Measurements from ENCODE around the gene CADPS2. TPM values are rescaled to one million over a fixed set of nuclear protein-coding genes. Genes with fewer than 3 reads are reported as not detected.

CADPS2 gene
- total RNA-seq, 1 donor from 2014 or later = 6.4 TPM

GRCh38 chr7:122577449-122578003 is 308.7 kb downstream of the CADPS2 start:
- TF ChIP-seq EZH2 (IDR thresholded peaks at IDR 0.05; ENCODE audit: insufficient read depth, low read length) = no peak
- TF ChIP-seq, protein P1, sequence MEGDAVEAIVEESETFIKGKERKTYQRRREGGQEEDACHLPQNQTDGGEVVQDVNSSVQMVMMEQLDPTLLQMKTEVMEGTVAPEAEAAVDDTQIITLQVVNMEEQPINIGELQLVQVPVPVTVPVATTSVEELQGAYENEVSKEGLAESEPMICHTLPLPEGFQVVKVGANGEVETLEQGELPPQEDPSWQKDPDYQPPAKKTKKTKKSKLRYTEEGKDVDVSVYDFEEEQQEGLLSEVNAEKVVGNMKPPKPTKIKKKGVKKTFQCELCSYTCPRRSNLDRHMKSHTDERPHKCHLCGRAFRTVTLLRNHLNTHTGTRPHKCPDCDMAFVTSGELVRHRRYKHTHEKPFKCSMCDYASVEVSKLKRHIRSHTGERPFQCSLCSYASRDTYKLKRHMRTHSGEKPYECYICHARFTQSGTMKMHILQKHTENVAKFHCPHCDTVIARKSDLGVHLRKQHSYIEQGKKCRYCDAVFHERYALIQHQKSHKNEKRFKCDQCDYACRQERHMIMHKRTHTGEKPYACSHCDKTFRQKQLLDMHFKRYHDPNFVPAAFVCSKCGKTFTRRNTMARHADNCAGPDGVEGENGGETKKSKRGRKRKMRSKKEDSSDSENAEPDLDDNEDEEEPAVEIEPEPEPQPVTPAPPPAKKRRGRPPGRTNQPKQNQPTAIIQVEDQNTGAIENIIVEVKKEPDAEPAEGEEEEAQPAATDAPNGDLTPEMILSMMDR (IDR thresholded peaks at IDR 0.05; ENCODE audit: insufficient read depth, low read depth, low read length) = no peak
- Mint-ChIP-seq H3K4me3 (ENCODE audit: unreplicated experiment) (no peak overlapping the region), H3K9me3 (ENCODE audit: unreplicated experiment) (no peaks in the 10 kb centered on the region), H3K36me3 (ENCODE audit: low read depth, unreplicated experiment) (no peaks in the 10 kb centered on the region), H3K27me3 (ENCODE audit: low read depth, unreplicated experiment) (no peaks in the 10 kb centered on the region), H3K4me1 (ENCODE audit: low read depth, unreplicated experiment) (no peaks in the 10 kb centered on the region), H3K27ac (ENCODE audit: unreplicated experiment) (no peak overlapping the region)
- no peak overlapping the region for H2AFZ ChIP-seq (ENCODE audit: low read depth, low read length)
- H3K27me3 ChIP-seq (ENCODE audit: insufficient read depth, low read length) = no peaks in the 10 kb centered on the region
- no peak overlapping the region for H3K27ac ChIP-seq (ENCODE audit: low read depth, low read length)
- H3K4me1 ChIP-seq (ENCODE audit: insufficient read depth, low read length) = no peaks in the 10 kb centered on the region
- DNase-seq (ENCODE audit: low read depth) (no peak), FAIRE-seq (no peak)
- H3K9me3 ChIP-seq (ENCODE audit: insufficient read depth, low read depth, low read length) = no peaks in the 10 kb centered on the region
- H3K4me2 ChIP-seq (ENCODE audit: low read length) = no peak overlapping the region
- H3K9ac ChIP-seq (ENCODE audit: low read length) = no peak overlapping the region
- no peak overlapping the region for H3K4me3 ChIP-seq (ENCODE audit: insufficient read depth, low read depth, low read length)
- no peaks in the 10 kb centered on the region for H3K79me2 ChIP-seq (ENCODE audit: insufficient read depth, low read length)
- no peaks in the 10 kb centered on the region for H3K36me3 ChIP-seq (ENCODE audit: insufficient read depth, low read length)
- no peaks in the 10 kb centered on the region for H4K20me1 ChIP-seq (ENCODE audit: insufficient read depth, low read length)

DNA sequence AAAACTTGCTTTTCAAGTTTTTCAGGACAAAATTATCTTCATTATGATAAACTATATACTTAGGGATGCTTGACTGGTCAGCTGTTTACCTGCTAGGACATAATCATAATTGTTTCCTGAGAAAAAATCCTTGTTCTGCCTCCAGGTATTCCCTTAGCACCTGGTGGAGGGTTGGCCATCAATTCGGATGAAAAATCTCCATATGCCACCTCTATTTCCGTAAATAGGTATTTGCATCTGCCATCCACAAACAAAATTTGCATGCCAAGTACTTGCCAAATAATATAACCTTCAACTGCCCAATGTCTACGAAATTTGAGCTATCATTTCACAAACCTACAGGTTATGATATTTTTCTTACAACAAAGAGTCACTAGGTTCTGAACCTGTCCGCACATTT is 313.6 kb downstream of the CADPS2 start:
- Histone ChIP-seq H3K79me2 (ENCODE audit: insufficient read depth, low read length) (no peaks in the 10 kb centered on the region), H3K27me3 (ENCODE audit: insufficient read depth, low read length) (no peaks in the 10 kb centered on the region), H4K20me1 (ENCODE audit: insufficient read depth, low read length) (no peaks in the 10 kb centered on the region), H3K27ac (ENCODE audit: low read depth, low read length) (no peak overlapping the region), H3K4me3 (ENCODE audit: insufficient read depth, low read depth, low read length) (no peak overlapping the region), H3K4me1 (ENCODE audit: insufficient read depth, low read length) (no peaks in the 10 kb centered on the region), H2AFZ (ENCODE audit: low read depth, low read length) (no peak overlapping the region), H3K9ac (ENCODE audit: low read length) (no peak overlapping the region), H3K4me2 (ENCODE audit: low read length) (no peak overlapping the region), H3K36me3 (ENCODE audit: insufficient read depth, low read length) (no peaks in the 10 kb centered on the region), H3K9me3 (ENCODE audit: insufficient read depth, low read depth, low read length) (no peaks in the 10 kb centered on the region)
- FAIRE-seq = no peak
- Mint-ChIP-seq H3K27me3 (ENCODE audit: low read depth, unreplicated experiment) (no peaks in the 10 kb centered on the region), H3K9me3 (ENCODE audit: unreplicated experiment) (no peaks in the 10 kb centered on the region), H3K4me1 (ENCODE audit: low read depth, unreplicated experiment) (no peaks in the 10 kb centered on the region), H3K36me3 (ENCODE audit: low read depth, unreplicated experiment) (no peaks in the 10 kb centered on the region), H3K4me3 (ENCODE audit: unreplicated experiment) (no peak overlapping the region), H3K27ac (ENCODE audit: unreplicated experiment) (no peak overlapping the region)
- TF ChIP-seq, protein P1 (IDR thresholded peaks at IDR 0.05; ENCODE audit: insufficient read depth, low read depth, low read length) = no peak
- no peak for TF ChIP-seq EZH2 (IDR thresholded peaks at IDR 0.05; ENCODE audit: insufficient read depth, low read length)
- DNase-seq (ENCODE audit: low read depth) = no peak

GRCh38 chr7:122561326-122561725 is 324.9 kb downstream of the CADPS2 start:
- Histone ChIP-seq H3K4me2 (ENCODE audit: low read length) (no peak overlapping the region), H4K20me1 (ENCODE audit: insufficient read depth, low read length) (no peaks in the 10 kb centered on the region), H3K9me3 (ENCODE audit: insufficient read depth, low read depth, low read length) (no peaks in the 10 kb centered on the region), H3K79me2 (ENCODE audit: insufficient read depth, low read length) (no peaks in the 10 kb centered on the region), H3K27me3 (ENCODE audit: insufficient read depth, low read length) (no peaks in the 10 kb centered on the region), H3K4me3 (ENCODE audit: insufficient read depth, low read depth, low read length) (no peak overlapping the region), H3K36me3 (ENCODE audit: insufficient read depth, low read length) (no peaks in the 10 kb centered on the region), H3K9ac (ENCODE audit: low read length) (no peak overlapping the region), H2AFZ (ENCODE audit: low read depth, low read length) (no peak overlapping the region), H3K4me1 (ENCODE audit: insufficient read depth, low read length) (no peaks in the 10 kb centered on the region), H3K27ac (ENCODE audit: low read depth, low read length) (no peak overlapping the region)
- Mint-ChIP-seq H3K36me3 (ENCODE audit: low read depth, unreplicated experiment) (no peaks in the 10 kb centered on the region), H3K27me3 (ENCODE audit: low read depth, unreplicated experiment) (no peaks in the 10 kb centered on the region), H3K9me3 (ENCODE audit: unreplicated experiment) (no peaks in the 10 kb centered on the region), H3K4me1 (ENCODE audit: low read depth, unreplicated experiment) (no peaks in the 10 kb centered on the region), H3K27ac (ENCODE audit: unreplicated experiment) (no peak overlapping the region), H3K4me3 (ENCODE audit: unreplicated experiment) (no peak overlapping the region)
- TF ChIP-seq EZH2 (IDR thresholded peaks at IDR 0.05; ENCODE audit: insufficient read depth, low read length) = no peak
- TF ChIP-seq, protein P1 (IDR thresholded peaks at IDR 0.05; ENCODE audit: insufficient read depth, low read depth, low read length) = no peak
- FAIRE-seq (no peak), DNase-seq (ENCODE audit: low read depth) (no peak)
